HG02678 (cell line): ENCODE data around the gene NACC2.
"Not testable (repeated sequence)": the region's sequence is repeated elsewhere in the genome, so short reads cannot be mapped to it uniquely, and the experiment has no call there.

Experiments used
- ATAC-seq: cut with Tn5 transposase; IDR thresholded peaks from one replicate; pipeline ENCODE4 v1.9.1; 2021; ENCODE audit warnings: mild to moderate bottlenecking, moderate library complexity; ENCODE audit not compliant: unreplicated experiment

Gene NACC2

DNA sequence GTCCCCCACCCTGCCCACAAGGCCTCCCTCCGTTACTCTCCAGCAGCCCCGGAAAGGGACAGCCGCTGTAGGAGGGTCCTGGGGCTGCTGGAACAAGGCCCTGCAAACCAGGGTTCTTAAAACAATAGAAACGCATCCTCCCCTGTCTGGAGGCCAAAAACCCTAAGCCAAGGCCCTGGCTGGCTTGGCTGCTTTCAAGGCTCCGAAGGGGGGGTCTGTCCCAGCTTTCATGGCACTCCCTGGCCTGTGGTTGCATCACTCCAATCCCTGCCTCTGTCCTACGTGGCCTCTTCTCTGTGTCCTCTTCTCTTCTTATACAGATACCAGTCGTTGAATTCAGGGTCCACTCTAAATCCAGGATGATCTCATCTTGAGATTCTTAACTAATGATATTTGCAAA, 126.5 kb downstream of the NACC2 start:
- no peak for ATAC-seq

DNA sequence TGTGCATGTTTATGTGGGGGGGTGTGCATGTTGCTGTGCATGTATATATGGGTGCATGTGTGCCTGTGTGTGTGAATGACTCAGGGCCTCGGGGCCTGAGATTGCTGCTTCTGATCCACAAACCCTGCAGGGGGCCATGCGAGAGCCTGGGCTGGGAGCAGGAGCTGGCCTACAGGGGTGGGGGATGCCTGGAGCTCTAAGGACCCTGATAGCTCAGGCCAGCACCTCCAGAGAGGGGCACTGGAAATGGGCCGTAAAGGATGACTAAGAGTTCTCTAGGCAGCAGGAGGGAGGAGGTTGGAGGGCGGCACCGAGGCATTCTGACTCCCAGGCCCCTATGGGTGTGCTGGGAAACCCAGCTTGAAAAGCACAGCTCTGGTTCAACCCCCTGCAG, 127.0 kb downstream of the NACC2 start:
- ATAC-seq, result no peak

DNA sequence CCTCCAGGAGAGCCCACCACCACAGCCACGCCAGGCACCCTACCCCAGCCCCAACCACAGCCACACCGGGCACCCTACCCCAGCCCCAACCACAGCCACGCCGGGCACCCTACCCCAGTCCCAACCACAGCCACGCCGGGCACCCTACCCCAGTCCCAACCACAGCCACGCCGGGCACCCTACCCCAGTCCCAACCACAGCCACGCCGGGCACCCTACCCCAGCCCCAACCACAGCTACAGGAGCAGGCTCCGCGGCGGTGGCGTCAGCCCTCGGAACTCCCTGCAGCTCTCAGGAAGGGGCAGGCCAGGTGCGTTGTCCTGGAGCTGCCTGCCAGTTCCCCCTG, 128.2 kb downstream of the NACC2 start:
- not testable (repeated sequence) for ATAC-seq

DNA sequence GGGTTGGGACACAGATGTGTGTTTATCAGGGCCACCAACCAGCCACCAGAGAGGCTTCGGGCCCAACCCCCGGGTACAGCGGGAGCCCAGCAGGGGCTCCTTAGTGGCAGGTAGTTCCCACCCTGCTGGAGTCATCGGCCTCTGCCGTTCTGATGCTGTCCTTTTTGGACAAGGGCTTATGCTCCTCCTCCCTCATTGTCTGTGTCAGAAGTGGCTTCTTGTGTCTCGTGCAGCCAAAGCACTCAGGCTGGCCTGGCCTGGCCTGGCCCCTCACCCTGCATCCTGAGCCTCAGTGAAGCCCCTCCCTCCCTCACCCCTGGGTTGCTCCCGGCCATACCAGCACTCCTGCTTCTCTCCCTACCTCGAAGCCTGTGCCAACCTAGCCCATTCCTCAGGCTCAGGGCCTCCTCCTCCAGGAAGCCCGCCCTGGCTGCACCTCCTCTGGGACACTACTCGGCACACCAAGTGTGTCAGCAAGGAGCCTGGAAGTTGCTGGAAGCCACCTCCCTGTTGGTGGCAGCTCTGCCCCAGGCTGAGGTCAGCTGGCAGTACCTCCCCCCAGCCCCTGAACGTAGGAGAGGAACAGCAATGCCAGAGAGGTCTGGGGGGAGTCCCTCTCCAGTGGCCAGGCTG, 129.8 kb downstream of the NACC2 start:
- no peak for ATAC-seq

DNA sequence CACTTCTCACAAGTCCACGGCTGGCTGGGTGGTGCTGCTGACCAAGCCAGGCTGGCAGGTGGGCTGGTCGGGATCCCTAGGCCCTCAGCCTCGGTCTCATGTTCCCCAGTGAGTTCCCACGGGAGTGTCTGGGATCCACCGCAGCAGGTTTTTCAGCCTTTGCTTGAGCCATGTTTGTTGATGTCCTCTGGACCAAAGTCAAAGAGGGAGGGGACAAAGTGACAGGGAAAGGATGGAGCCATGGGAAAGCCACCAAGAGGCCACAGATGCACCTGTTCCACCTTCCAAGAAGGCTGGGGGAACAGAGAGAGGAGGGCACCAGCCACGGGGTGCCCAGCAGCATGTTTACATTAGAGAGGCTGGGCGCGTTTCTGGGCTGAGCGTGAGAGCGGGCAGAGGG, 131.2 kb downstream of the NACC2 start:
- no peak for ATAC-seq

DNA sequence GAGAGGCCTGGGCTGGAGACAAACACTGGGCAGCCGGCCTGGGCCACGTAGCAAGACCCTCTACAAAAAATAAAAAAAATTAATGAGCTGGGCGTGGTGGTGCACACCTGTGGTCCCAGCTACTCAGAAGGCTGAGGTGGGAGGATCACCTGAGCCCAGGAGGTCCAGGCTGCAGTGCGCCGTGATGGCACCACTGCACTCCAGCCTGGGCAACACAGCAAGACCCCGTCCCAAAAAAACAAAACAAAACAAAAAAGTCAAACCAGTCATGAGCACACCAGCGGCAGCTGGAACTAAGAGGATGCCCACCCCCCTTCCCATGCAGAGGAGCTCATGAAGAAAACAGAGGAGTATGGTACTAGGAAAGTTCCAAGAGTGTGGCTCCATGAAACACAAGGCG, 131.8 kb downstream of the NACC2 start:
- no peak for ATAC-seq

DNA sequence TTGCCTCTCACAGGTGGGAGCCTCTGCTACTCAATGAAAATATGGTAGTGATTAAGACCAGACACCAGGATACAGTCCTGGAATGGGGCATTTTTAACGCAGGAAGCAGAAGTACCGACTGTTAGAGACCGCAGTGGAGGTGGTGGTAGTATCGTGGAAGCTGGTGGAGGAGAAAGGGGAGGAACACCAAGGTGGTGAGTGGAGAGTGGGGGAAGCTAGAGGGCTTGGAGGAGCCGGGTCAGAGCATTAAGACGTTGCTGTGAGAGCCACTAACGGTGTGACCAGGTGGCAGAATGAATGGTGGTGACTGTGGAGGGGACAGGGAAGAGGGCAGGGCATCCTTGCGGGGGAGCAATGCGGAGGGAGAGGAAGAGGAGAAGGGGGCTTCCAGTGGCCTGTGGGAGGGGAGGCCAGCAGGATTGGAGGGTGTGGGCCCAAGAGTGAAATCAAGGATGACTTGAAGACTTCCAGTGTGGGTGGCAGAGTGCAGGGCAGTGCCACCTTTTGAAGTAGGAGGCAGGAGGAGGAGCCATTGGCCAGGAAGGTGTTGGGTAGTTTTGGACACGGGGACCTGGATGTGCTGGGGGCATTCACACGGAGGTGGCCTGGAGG, 132.3 kb downstream of the NACC2 start:
- ATAC-seq, result no peak

DNA sequence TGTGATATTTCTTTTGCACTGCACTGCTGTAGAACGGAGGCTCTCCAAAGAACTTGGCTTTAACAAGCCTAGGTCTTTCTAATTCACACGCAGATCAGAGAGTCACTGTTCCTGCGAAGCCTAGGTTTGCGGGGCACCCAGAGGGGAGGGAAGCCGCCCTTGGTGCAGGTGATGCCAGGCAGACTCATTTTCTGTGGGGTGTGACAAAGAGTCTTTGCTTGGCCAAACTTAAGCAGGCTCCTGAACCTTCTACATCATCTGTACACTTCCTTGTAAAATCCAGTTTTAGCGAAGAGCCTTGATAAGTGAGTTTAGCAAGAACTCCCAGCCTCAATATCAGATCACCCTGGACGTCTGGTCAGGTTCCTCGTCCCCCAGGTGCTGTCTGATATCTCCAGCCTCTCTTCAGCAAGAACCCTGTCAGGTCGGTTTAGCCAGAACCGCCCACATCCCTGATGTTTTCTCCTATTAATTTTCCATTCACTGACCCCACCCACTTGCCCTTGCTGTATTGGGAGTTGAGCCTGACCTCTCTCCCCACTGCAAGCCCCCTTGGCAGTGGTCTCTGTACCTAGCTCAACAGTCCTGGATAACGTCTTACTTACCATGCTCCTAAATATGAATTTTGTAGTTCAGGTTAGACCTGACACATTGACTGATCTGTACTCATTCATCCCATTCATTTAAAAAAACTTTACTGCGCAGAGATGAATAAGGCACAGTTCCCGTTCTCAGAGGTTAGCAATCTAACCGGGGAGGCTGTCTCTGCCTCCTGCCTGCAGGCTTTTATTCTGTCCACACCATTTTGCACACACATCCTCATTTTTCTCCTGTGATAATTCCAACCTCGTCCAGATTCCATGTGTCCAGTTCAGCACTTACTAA, 133.0 kb downstream of the NACC2 start:
- ATAC-seq, result no peak

DNA sequence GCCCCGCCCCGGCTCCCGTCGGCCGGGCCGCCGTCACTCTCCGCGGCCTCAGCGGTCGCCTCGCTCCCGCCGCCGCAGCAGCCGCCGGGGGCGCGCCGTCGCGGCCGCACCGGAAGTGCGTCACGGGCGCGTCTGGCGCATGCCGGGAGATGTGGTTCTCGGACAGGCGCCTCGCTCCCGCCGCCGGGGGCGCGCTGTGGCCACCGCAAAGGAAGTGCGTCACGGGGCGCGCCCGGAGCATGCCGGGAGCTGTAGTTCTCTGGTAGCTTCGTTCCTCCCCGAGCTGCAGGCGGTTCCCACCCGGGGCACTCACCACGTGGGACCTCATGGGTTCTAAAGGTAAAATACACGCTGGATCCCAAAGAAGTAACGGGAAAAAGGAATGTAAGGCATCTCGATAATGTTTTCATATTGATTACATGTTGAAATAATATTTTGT, 133.8 kb downstream of the NACC2 start, which contains the start of gene UBAC1:
UBAC1 (minus strand) TSS at position 97 of the 439 bp plus-strand sequence. CDS start 211 bp downstream, outside the sequence.
- peak; percentile 93 for ATAC-seq

DNA sequence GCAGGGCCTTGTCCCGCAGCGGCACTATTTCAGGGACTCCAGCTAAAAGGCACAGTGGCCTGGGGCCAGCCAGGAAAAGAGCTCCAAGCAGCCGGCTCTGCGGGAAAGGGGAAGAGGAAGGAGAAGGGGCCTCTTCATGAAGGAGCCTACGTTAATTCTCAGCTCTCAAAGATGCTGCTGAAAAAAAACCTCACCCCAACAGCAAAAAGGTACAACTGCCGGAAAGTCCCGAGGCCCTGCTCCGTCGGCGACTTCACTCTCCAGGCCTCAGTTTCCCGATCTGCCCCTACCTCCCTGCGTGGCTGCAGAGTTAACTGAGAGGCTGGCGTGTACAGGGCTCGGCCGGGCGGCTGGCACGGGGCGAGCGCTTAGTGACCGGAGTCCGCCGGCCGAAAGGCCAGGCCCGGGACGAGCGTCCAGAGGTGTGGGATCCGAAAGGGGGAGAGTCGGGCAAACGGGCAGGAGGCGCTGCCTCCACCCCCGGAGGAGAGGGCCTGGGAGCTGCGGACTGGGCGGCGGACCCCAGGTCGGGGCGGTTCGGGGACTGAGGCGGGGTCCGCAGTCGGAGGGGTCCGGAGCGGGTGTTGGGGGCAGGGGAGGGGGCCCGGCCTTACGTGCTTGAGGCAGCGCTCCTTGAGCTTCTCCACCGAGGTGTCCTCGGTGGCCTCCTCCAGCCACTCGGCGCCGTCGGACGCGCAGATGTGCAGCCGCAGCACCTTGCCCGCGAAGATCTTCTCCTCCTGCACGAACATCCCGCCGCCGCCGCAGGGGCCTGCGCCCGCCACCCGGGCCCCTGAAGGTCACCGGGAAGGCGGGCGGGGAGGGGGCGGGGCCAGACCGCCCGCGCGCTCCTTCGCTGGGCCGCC, 134.4 kb downstream of the NACC2 start:
- ATAC-seq, result no peak

DNA sequence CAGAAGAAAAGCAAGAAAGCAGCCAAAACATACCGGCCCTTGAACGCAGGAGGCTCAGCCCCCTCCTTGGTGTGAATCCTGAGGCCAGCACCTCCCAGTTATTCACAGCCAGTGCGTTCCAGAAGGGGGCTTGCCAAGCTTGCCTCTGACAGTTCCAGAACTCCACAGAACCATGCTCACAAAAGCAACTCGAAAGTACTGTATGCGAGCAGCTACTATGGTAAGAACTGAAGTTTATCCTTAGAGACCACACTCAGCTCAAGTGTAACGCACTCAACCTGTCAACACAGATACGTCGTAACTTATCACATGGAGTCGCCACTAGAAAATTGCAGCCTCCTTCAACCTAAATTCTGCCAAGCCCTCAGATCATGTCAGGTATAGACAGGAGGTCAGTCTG, 135.3 kb downstream of the NACC2 start:
- ATAC-seq, result no peak

DNA sequence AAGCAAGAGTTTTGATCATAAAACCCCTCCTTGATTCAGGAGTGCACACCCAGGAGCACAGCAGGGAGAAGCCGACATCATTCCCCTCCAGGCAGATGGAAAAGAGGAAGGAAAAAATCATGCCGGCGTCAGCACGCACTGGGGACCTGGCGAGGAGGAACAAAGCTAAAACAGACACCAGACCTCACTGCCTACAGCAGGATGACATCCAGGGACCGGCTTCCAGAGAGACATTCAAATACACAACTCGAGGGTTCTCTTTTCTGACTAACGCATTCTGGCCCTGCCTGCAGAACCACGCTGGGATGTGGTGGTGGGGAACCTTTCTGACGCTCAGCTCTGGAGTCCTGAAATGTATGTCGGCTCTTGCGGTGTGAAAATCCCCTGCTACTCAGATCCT, 136.6 kb downstream of the NACC2 start:
- no peak for ATAC-seq

DNA sequence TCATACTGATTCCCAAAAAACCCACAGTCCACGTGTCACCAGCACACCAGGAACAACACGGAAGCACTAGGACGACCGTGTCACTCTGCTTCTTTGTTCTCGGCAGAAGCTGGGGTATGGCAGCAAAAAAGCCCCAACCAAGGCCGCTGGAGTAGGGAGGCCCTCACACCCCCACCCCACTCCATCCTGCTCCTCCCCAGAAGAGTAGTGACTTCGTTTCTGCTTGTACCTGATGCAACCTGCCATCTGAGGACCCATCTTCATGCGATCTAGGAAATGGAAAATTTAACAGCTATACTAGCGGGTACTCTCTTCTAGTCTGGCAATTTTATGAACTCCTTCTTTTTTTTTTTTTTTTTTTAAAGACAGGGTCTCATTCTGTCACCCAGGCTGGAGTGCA, 137.7 kb downstream of the NACC2 start:
- ATAC-seq, result no peak

DNA sequence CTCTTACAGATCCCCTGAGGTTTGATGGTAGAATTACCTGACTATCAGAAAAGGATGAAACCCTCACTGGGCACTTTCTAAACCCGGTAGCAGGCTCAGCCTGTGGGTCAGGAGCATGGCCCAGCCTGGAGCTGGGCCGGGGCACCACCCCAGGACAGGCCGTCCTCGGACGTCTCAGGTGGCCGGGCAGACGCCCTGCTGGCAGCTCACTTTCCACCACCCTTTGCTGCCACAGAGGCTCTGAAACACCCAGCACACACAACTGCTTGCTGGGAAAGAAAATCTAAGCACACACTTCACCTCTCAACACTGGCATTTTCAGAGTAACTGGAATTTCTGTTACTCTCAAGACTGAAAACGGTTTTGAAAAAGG, 138.3 kb downstream of the NACC2 start:
- no peak for ATAC-seq
